ENCODE data around the gene ARAP2.

DNA sequence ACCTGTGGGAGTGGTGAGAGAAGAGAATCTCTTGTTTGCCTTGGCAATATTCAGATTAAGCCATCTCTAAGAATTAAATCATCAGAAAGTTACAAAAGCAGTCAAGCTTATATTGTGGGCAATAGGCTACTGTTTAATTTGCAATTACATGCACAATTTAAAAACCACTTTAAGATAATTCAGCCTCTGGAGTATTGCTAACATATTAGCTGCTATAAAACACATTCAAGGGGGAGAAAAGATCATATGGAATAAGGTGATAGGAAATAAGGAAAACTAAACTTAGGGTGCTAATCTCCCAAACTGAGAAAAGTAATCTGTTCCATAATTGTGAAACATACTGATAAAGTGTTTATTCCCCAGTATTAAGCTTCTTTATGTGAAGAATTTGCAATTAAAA lies 103.9 kb downstream of the ARAP2 start:
- TF ChIP-seq, protein P1, sequence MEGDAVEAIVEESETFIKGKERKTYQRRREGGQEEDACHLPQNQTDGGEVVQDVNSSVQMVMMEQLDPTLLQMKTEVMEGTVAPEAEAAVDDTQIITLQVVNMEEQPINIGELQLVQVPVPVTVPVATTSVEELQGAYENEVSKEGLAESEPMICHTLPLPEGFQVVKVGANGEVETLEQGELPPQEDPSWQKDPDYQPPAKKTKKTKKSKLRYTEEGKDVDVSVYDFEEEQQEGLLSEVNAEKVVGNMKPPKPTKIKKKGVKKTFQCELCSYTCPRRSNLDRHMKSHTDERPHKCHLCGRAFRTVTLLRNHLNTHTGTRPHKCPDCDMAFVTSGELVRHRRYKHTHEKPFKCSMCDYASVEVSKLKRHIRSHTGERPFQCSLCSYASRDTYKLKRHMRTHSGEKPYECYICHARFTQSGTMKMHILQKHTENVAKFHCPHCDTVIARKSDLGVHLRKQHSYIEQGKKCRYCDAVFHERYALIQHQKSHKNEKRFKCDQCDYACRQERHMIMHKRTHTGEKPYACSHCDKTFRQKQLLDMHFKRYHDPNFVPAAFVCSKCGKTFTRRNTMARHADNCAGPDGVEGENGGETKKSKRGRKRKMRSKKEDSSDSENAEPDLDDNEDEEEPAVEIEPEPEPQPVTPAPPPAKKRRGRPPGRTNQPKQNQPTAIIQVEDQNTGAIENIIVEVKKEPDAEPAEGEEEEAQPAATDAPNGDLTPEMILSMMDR (IDR thresholded peaks at IDR 0.05) = no peak
- TF ChIP-seq POLR2A (IDR thresholded peaks at IDR 0.05) (no peak), POLR2AphosphoS5 (IDR thresholded peaks at IDR 0.05) (no peak)
